Breast epithelium (tissue), 3 donors: ENCODE measurements around the gene TPRG1.

Experiments
- CTCF ChIP-seq, 3 donors: fragments of 450-650 bp; IDR thresholded peaks; one replicate each; pipeline ENCODE4 v1.5.1; 2016 to 2017; ENCODE audit warnings: antibody characterized with exemption in 3 of 3, mild to moderate bottlenecking in 3 of 3, moderate library complexity in 3 of 3
- POLR2A ChIP-seq: fragments of 450-650 bp; IDR thresholded peaks from one replicate; pipeline ENCODE4 v1.6.1; 2016; ENCODE audit warnings: antibody characterized with exemption, mild to moderate bottlenecking, moderate library complexity
- POLR2AphosphoS5 ChIP-seq, 3 donors: sonication (generic); formaldehyde crosslinking; IDR thresholded peaks; one replicate each; pipeline ENCODE4 v1.6.1; 2017; ENCODE audit warnings: antibody characterized with exemption in 3 of 3

- TF ChIP-seq CTCF (IDR thresholded peaks at IDR 0.05), result no peak
- TF ChIP-seq POLR2A, result no peak
- TF ChIP-seq POLR2AphosphoS5 (IDR thresholded peaks at IDR 0.05), result no peak
Observed at GRCh38 chr3:189249987-189250386, 78.2 kb downstream of the TPRG1 start.
